HL-60 (cell line): ENCODE results near the gene TRMT44.

Experiments used
- DNase-seq, 2 experiments: peaks; one replicate each; pipeline ENCODE4 v3.0.0-alpha.2; 2010 to 2020; ENCODE audit warnings: low read depth in 1 of 2, low spot score in 1 of 2
- H3K27ac ChIP-seq: fragments of 250-450 bp; sonication (Bioruptor Pico); replicated peaks from 2 replicates; pipeline ENCODE4 v1.5.1; 2020; ENCODE audit warnings: mild to moderate bottlenecking, moderate library complexity
- H3K27me3 ChIP-seq: fragments of 250-450 bp; sonication (Bioruptor Pico); 2 replicates; pipeline ENCODE4 v1.5.1; 2021; ENCODE audit warnings: mild to moderate bottlenecking, moderate library complexity; ENCODE audit not compliant: insufficient read depth, poor library complexity, severe bottlenecking
- H3K4me3 ChIP-seq: replicated peaks from 2 replicates; pipeline ENCODE4 v1.5.1; 2011; ENCODE audit warnings: mild to moderate bottlenecking, control low read depth, low read length; ENCODE audit not compliant: insufficient read depth
- GABPA ChIP-seq: IDR thresholded peaks from 2 replicates; pipeline ENCODE4 v1.6.1; 2012; ENCODE audit warnings: low read depth
- POLR2AphosphoS5 ChIP-seq: IDR thresholded peaks from 2 replicates; pipeline ENCODE4 v1.6.1; 2012; ENCODE audit warnings: low read depth
- SPI1 ChIP-seq: IDR thresholded peaks from 2 replicates; pipeline ENCODE4 v1.6.1; 2012; ENCODE audit warnings: low read depth, mild to moderate bottlenecking, borderline replicate concordance
- TF ChIP-seq, protein P1 (sequence below): IDR thresholded peaks from one replicate; pipeline ENCODE4 v1.5.1; 2011; ENCODE audit warnings: low read length, control low read depth, inconsistent platforms; ENCODE audit not compliant: insufficient read depth
- TF ChIP-seq, protein P2 (sequence below): IDR thresholded peaks from 2 replicates; pipeline ENCODE4 v1.6.1; 2012; ENCODE audit warnings: low read depth; ENCODE audit not compliant: insufficient replicate concordance

The TRMT44 gene

DNA sequence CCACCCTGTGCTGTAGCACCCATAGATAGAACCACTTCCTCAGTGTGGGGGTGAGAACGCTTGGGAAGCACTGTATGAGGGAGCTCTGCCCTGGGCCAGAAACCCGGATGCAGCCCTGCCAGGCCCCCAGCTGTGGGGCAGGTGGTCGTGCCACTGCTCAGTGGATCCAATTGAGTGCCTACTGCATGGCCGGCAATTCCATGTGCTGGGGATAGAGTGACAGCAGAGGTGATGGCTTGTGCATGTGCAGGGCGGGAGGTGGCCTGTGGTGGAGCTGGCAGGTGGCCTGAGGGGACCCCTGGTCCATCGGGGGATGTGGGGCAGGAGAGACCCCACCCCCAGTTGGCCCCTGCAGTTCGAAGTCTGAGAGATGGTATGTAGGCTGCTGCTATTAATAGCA lies 60.4 kb downstream of the TRMT44 start:
- no peak overlapping the region for H3K27ac ChIP-seq
- no peaks in the 10 kb centered on the region for H3K27me3 ChIP-seq
- DNase-seq, result no peak
- TF ChIP-seq POLR2AphosphoS5, result no peak
- H3K4me3 ChIP-seq, result no peak overlapping the region

DNA sequence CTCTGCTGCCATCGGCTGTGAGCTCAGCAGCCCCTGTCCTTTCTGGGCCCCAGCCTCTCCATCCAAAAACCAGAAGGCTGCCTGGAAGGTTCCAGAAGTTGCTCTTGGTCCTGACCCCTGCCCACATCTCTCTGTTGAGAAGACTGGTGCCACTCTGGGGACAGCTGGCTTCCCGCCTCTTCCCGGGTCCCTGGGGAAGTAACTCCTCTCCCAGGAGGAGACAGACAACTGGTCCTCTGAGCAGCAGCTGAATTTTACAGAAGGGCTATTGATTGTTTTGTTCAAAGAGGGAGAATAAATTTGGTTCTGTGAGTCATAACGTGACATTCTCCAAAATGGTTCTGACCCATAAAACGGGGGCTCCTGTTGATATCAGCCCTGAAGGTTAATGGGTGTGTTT lies 61.2 kb downstream of the TRMT44 start:
- no peaks in the 10 kb centered on the region for H3K27me3 ChIP-seq
- TF ChIP-seq, protein P1, sequence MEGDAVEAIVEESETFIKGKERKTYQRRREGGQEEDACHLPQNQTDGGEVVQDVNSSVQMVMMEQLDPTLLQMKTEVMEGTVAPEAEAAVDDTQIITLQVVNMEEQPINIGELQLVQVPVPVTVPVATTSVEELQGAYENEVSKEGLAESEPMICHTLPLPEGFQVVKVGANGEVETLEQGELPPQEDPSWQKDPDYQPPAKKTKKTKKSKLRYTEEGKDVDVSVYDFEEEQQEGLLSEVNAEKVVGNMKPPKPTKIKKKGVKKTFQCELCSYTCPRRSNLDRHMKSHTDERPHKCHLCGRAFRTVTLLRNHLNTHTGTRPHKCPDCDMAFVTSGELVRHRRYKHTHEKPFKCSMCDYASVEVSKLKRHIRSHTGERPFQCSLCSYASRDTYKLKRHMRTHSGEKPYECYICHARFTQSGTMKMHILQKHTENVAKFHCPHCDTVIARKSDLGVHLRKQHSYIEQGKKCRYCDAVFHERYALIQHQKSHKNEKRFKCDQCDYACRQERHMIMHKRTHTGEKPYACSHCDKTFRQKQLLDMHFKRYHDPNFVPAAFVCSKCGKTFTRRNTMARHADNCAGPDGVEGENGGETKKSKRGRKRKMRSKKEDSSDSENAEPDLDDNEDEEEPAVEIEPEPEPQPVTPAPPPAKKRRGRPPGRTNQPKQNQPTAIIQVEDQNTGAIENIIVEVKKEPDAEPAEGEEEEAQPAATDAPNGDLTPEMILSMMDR, result no peak
- TF ChIP-seq, protein P2, sequence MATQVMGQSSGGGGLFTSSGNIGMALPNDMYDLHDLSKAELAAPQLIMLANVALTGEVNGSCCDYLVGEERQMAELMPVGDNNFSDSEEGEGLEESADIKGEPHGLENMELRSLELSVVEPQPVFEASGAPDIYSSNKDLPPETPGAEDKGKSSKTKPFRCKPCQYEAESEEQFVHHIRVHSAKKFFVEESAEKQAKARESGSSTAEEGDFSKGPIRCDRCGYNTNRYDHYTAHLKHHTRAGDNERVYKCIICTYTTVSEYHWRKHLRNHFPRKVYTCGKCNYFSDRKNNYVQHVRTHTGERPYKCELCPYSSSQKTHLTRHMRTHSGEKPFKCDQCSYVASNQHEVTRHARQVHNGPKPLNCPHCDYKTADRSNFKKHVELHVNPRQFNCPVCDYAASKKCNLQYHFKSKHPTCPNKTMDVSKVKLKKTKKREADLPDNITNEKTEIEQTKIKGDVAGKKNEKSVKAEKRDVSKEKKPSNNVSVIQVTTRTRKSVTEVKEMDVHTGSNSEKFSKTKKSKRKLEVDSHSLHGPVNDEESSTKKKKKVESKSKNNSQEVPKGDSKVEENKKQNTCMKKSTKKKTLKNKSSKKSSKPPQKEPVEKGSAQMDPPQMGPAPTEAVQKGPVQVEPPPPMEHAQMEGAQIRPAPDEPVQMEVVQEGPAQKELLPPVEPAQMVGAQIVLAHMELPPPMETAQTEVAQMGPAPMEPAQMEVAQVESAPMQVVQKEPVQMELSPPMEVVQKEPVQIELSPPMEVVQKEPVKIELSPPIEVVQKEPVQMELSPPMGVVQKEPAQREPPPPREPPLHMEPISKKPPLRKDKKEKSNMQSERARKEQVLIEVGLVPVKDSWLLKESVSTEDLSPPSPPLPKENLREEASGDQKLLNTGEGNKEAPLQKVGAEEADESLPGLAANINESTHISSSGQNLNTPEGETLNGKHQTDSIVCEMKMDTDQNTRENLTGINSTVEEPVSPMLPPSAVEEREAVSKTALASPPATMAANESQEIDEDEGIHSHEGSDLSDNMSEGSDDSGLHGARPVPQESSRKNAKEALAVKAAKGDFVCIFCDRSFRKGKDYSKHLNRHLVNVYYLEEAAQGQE, result no peak
- TF ChIP-seq GABPA, result no peak
- H3K4me3 ChIP-seq, result no peak overlapping the region
- no peak overlapping the region for H3K27ac ChIP-seq
- DNase-seq, result no peak

DNA sequence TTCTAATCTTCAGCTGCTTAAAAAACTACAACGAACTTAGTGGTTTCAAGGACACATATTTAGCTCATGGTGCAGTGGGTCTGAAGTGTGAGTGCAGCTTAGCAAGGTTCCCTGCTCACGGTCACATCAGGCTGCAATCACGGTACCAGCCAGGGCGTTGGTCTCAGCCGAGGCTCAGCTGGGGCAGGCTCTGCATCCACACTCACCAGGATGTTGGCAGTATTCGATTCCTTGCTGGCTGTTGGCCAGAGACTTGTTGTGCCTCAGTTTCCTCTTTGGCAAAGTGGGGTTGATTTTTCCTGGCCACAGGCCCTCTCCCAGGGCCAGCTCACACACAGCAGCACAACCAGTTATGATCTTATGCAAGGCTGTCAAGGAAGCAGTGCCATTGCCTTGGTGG lies 61.8 kb downstream of the TRMT44 start:
- no peak overlapping the region for H3K27ac ChIP-seq
- H3K27me3 ChIP-seq, result no peaks in the 10 kb centered on the region
- TF ChIP-seq POLR2AphosphoS5 (no peak), SPI1 (no peak), GABPA (no peak)
- TF ChIP-seq, protein P1, result no peak
- TF ChIP-seq, protein P2, result no peak
- no peak for DNase-seq
- no peak overlapping the region for H3K4me3 ChIP-seq

DNA sequence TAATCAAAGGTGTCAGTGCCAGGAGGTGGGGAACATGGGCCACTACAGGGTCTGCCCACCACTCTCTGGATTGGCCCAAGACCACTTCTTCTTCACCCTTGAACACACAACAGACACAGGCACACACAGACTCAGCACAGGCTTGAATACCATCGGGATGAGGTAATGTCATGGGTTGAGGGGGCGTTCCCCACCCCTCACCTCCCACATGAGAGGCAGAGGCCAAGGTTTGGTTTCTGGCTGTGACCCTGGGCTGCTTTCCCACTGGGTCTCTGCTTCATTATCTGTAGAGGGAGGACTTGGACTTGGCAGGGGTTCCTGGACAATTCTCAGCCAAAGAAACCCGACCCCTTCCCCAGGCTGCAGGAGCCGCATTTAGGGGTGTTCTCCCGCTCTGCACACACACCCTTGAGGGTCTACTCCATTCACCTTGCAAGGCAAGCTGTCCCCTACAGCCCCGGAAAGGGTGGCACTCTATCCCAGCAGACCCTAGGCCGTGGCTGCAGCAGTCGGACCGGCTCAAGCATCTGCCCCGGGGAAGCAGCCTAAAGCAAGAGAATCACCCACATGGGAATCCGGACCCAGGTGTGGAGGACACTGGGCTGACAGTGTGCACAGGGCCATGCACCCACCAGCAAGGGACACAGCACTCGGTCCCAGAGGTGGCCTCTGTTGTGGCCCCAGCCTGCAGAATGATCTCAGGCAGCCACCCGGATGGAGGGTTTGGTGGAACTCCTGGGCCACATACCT lies 62.4 kb downstream of the TRMT44 start:
- Histone ChIP-seq H3K4me3 (no peak overlapping the region), H3K27me3 (no peaks in the 10 kb centered on the region), H3K27ac (no peak overlapping the region)
- DNase-seq, result no peak
- no peak for TF ChIP-seq SPI1
- TF ChIP-seq, protein P2, result no peak
- TF ChIP-seq POLR2AphosphoS5, result no peak
- TF ChIP-seq, protein P1, result no peak
- no peak for TF ChIP-seq GABPA
